ENCODE measurements around the gene PPP1R36.

- TF ChIP-seq EZH2 (IDR thresholded peaks at IDR 0.05; ENCODE audit: borderline replicate concordance): no peak
- no peak for TF ChIP-seq CTCF (IDR thresholded peaks at IDR 0.05; ENCODE audit: poor library complexity)
Observed at GRCh38 chr14:64604881-64605280, 55.1 kb downstream of the PPP1R36 start.
